H9 (cell line): ENCODE data around the gene IQCM. TPM values are rescaled to one million over a fixed set of nuclear protein-coding genes. Genes with fewer than 3 reads are reported as not detected.

ENCODE experiments used
- DNase-seq: peaks from one replicate; pipeline ENCODE4 v3.0.0-alpha.2; 2017
- H2AFZ ChIP-seq: one replicate; pipeline ENCODE4 v1.6.1; 2013; ENCODE audit warnings: mild to moderate bottlenecking, low read length, control low read depth, moderate library complexity
- H2AK5ac ChIP-seq: 2 replicates; pipeline ENCODE4 v1.6.1; 2013; ENCODE audit warnings: low read length, control low read depth, mixed read lengths; ENCODE audit not compliant: insufficient read length
- H2BK120ac ChIP-seq: one replicate; pipeline ENCODE4 v1.6.1; 2013; ENCODE audit warnings: low read depth, mild to moderate bottlenecking, low read length, control low read depth, inconsistent platforms; ENCODE audit not compliant: poor library complexity, severe bottlenecking
- H2BK12ac ChIP-seq: 2 replicates; pipeline ENCODE4 v1.6.1; 2013; ENCODE audit warnings: low read length, control low read depth, mixed read lengths, low read depth; ENCODE audit not compliant: insufficient read length
- H2BK15ac ChIP-seq: 2 replicates; pipeline ENCODE4 v1.6.1; 2013; ENCODE audit warnings: low read depth, low read length, control low read depth
- H2BK20ac ChIP-seq: one replicate; pipeline ENCODE4 v1.6.1; 2013; ENCODE audit warnings: low read depth, mild to moderate bottlenecking, low read length, control low read depth, inconsistent platforms; ENCODE audit not compliant: poor library complexity, severe bottlenecking
- H2BK5ac ChIP-seq: 2 replicates; pipeline ENCODE4 v1.6.1; 2013; ENCODE audit warnings: low read length, control low read depth, mixed read lengths; ENCODE audit not compliant: insufficient read length
- H3K14ac ChIP-seq: 2 replicates; pipeline ENCODE4 v1.6.1; 2013; ENCODE audit warnings: low read length, control low read depth; ENCODE audit not compliant: insufficient read depth
- H3K18ac ChIP-seq: 2 replicates; pipeline ENCODE4 v1.6.1; 2013; ENCODE audit warnings: low read depth, mild to moderate bottlenecking, mixed read lengths, low read length, control low read depth; ENCODE audit not compliant: insufficient read length
- H3K23ac ChIP-seq: 2 replicates; pipeline ENCODE4 v1.6.1; 2013; ENCODE audit warnings: low read length, control low read depth, mixed read lengths, low read depth; ENCODE audit not compliant: insufficient read length
- H3K23me2 ChIP-seq: 2 replicates; pipeline ENCODE4 v1.6.1; 2013; ENCODE audit warnings: low read depth, mild to moderate bottlenecking, mixed read lengths, low read length, control low read depth; ENCODE audit not compliant: insufficient read length, poor library complexity, severe bottlenecking
- H3K27ac ChIP-seq: 2 replicates; pipeline ENCODE4 v1.5.1; 2013; ENCODE audit warnings: low read length, control low read depth, mixed read lengths, low read depth; ENCODE audit not compliant: insufficient read length
- H3K27me3 ChIP-seq: 2 replicates; pipeline ENCODE4 v1.6.1; 2013; ENCODE audit warnings: low read length, control low read depth, inconsistent platforms; ENCODE audit not compliant: insufficient read depth
- H3K4ac ChIP-seq: 2 replicates; pipeline ENCODE4 v1.6.1; 2013; ENCODE audit warnings: low read depth, mild to moderate bottlenecking, control low read depth, inconsistent platforms, low read length, moderate library complexity
- H3K4me1 ChIP-seq: 2 replicates; pipeline ENCODE4 v1.6.1; 2013; ENCODE audit warnings: low read length, control low read depth, inconsistent platforms; ENCODE audit not compliant: insufficient read depth
- H3K4me2 ChIP-seq: 2 replicates; pipeline ENCODE4 v1.6.1; 2013; ENCODE audit warnings: low read length, control low read depth, mixed read lengths; ENCODE audit not compliant: insufficient read length, insufficient read depth
- H3K56ac ChIP-seq: 2 replicates; pipeline ENCODE4 v1.6.1; 2013; ENCODE audit warnings: low read depth, mild to moderate bottlenecking, mixed read lengths, low read length, control low read depth; ENCODE audit not compliant: insufficient read length
- H3K79me1 ChIP-seq: 2 replicates; pipeline ENCODE4 v1.6.1; 2013; ENCODE audit warnings: low read depth, mild to moderate bottlenecking, moderate library complexity, low read length, control low read depth, inconsistent platforms; ENCODE audit not compliant: insufficient read depth, poor library complexity, severe bottlenecking
- H3K79me2 ChIP-seq: 2 replicates; pipeline ENCODE4 v1.6.1; 2013; ENCODE audit warnings: low read length, control low read depth, inconsistent platforms; ENCODE audit not compliant: insufficient read depth
- H3K9ac ChIP-seq: 2 replicates; pipeline ENCODE4 v1.6.1; 2013; ENCODE audit warnings: low read length, control low read depth, mixed read lengths; ENCODE audit not compliant: insufficient read length; ENCODE audit errors: extremely low read depth
- H3K9me3 ChIP-seq: one replicate; pipeline ENCODE4 v1.6.1; 2013; ENCODE audit warnings: low read depth, low read length, inconsistent platforms; ENCODE audit not compliant: control insufficient read depth
- H3T11ph ChIP-seq: one replicate; pipeline ENCODE4 v1.6.1; 2013; ENCODE audit warnings: mild to moderate bottlenecking, low read length, control low read depth, inconsistent platforms
- H4K20me1 ChIP-seq: one replicate; pipeline ENCODE4 v1.6.1; 2013; ENCODE audit not compliant: control insufficient read depth, insufficient read length, insufficient read depth
- H4K5ac ChIP-seq: 2 replicates; pipeline ENCODE4 v1.6.1; 2013; ENCODE audit warnings: low read depth, mild to moderate bottlenecking, mixed read lengths, low read length, control low read depth; ENCODE audit not compliant: insufficient read length
- H4K8ac ChIP-seq: replicated peaks from 2 replicates; pipeline ENCODE4 v1.6.1; 2013; ENCODE audit warnings: low read length, control low read depth, mixed read lengths, low read depth; ENCODE audit not compliant: insufficient read length
- H4K91ac ChIP-seq: 2 replicates; pipeline ENCODE4 v1.6.1; 2013; ENCODE audit warnings: low read depth, mild to moderate bottlenecking, moderate library complexity, mixed read lengths, low read length, control low read depth; ENCODE audit not compliant: insufficient read length
- H3K27ac Mint-ChIP-seq, 3 experiments: 2 replicates in 2 of 3; 3 replicates in 1 of 3; pipeline ENCODE4 v1.8.0; 2020 to 2021; ENCODE audit warnings: mixed read lengths in 3 of 3, mild to moderate bottlenecking in 1 of 3, moderate library complexity in 1 of 3
- H3K27me3 Mint-ChIP-seq: 2 replicates; pipeline ENCODE4 v1.8.0; 2021; ENCODE audit warnings: low read depth, mild to moderate bottlenecking, moderate library complexity, mixed read lengths
- H3K36me3 Mint-ChIP-seq, 3 experiments: 2 replicates in 2 of 3; 3 replicates in 1 of 3; pipeline ENCODE4 v1.8.0; 2020 to 2021; ENCODE audit warnings: low read depth in 3 of 3, mixed read lengths in 3 of 3; ENCODE audit not compliant: insufficient read depth in 1 of 3
- H3K4me1 Mint-ChIP-seq, 2 experiments: 2 replicates each; pipeline ENCODE4 v1.8.0; 2020; ENCODE audit warnings: mixed read lengths in 2 of 2
- H3K4me3 Mint-ChIP-seq, 2 experiments: 2 replicates in 1 of 2; 3 replicates in 1 of 2; pipeline ENCODE4 v1.8.0; 2020 to 2021; ENCODE audit warnings: mild to moderate bottlenecking in 2 of 2, mixed read lengths in 2 of 2, moderate library complexity in 1 of 2
- H3K9me3 Mint-ChIP-seq, 2 experiments: 2 replicates in 1 of 2; 3 replicates in 1 of 2; pipeline ENCODE4 v1.8.0; 2020; ENCODE audit warnings: mild to moderate bottlenecking in 2 of 2, mixed read lengths in 2 of 2, moderate library complexity in 1 of 2
- CTCF ChIP-seq: fragments of 200-600 bp; sonication (generic); conservative IDR thresholded peaks from 3 replicates; pipeline ENCODE4 v1.8.0; 2021; ENCODE audit warnings: antibody characterized with exemption, mild to moderate bottlenecking
- WGBS: extraction: QIAGEN DNeasy Blood & Tissue Kit; methylation state at CpG from one replicate; pipeline ENCODE4 v1.1.7; 2013; ENCODE audit warnings: missing lambda C conversion rate, low lambda C conversion rate, mixed read lengths; ENCODE audit not compliant: insufficient read length; ENCODE audit errors: extremely low coverage; 5-methylcytosine and 5-hydroxymethylcytosine counted together
- total RNA-seq: library from RNA; stranded (reverse); gene quantifications from 2 replicates; pipeline ENCODE4 v1.2.1, GENCODE V29; 2021

Gene IQCM
- total RNA-seq, 1 experiment from 2014 or later = 0.15 TPM

DNA sequence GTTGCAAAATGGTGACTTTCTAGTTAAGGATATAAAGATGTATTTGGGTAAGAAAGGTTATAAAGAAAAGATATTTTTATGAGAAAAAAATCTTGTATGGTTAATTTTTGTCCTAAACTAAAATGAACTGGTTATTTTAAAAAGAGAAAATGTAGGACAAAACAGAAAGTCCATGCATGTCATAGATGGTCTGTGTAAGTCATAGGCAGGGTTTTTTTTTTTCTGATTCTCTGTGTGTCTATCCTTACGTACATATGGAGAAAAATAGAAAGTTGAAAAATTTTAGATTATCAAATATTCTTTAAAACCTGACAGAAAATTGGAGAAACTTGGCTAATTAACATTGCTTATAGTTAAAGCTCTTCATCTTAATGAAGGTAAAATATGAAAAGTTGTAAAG is 493.4 kb downstream of the IQCM start:
- Histone ChIP-seq H2AK5ac (no peak overlapping the region), H4K20me1 (no peaks in the 10 kb centered on the region), H3K4me2 (no peak overlapping the region), H2BK20ac (no peak overlapping the region), H3K27me3 (no peaks in the 10 kb centered on the region), H2AFZ (no peak overlapping the region), H3K9ac (no peak overlapping the region), H3K18ac (no peak overlapping the region), H3K23ac (no peak overlapping the region), H2BK5ac (no peak overlapping the region), H3K4me1 (no peaks in the 10 kb centered on the region), H3K9me3 (no peaks in the 10 kb centered on the region), H3K56ac (no peak overlapping the region), H3K27ac (no peak overlapping the region), H3K4ac (no peak overlapping the region), H2BK12ac (no peak overlapping the region), H4K5ac (no peak overlapping the region), H3K14ac (no peak overlapping the region), H3K23me2 (no peaks in the 10 kb centered on the region), H3K79me2 (no peaks in the 10 kb centered on the region), H3K79me1 (no peaks in the 10 kb centered on the region), H4K91ac (no peak overlapping the region), H4K8ac (no peak overlapping the region), H3T11ph (no peak overlapping the region), H2BK15ac (no peak overlapping the region), H2BK120ac (no peak overlapping the region)
- no peaks in the 10 kb centered on the region for H3K27me3 Mint-ChIP-seq
- H3K4me3 Mint-ChIP-seq = no peak overlapping the region
- no peak for TF ChIP-seq CTCF
- no peak overlapping the region for H3K27ac Mint-ChIP-seq
- WGBS = no CpG with 5 or more reads among the region's 1 CpG
- H3K36me3 Mint-ChIP-seq = peaks cover 6 to 19% (median 19%) of the 10 kb centered on the region in 3 experiments; a peak in 6 of 7 replicates
- DNase-seq = no peak
- no peaks in the 10 kb centered on the region for H3K4me1 Mint-ChIP-seq
- peaks cover 45 to 48% of the 10 kb centered on the region in 2 experiments for H3K9me3 Mint-ChIP-seq
